H9 (cell line): ENCODE data around the gene SPATA19. TPM values are rescaled to one million over a fixed set of nuclear protein-coding genes. Genes with fewer than 3 reads are reported as not detected.
A peak's percentile ranks its signal among the peaks of the same experiment; 100 is the strongest.

Experiments used
- DNase-seq: peaks from one replicate; pipeline ENCODE4 v3.0.0-alpha.2; 2017
- H2AFZ ChIP-seq: one replicate; pipeline ENCODE4 v1.6.1; 2013; ENCODE audit warnings: mild to moderate bottlenecking, low read length, control low read depth, moderate library complexity
- H2AK5ac ChIP-seq: 2 replicates; pipeline ENCODE4 v1.6.1; 2013; ENCODE audit warnings: low read length, control low read depth, mixed read lengths; ENCODE audit not compliant: insufficient read length
- H2BK120ac ChIP-seq: one replicate; pipeline ENCODE4 v1.6.1; 2013; ENCODE audit warnings: low read depth, mild to moderate bottlenecking, low read length, control low read depth, inconsistent platforms; ENCODE audit not compliant: poor library complexity, severe bottlenecking
- H2BK12ac ChIP-seq: 2 replicates; pipeline ENCODE4 v1.6.1; 2013; ENCODE audit warnings: low read length, control low read depth, mixed read lengths, low read depth; ENCODE audit not compliant: insufficient read length
- H2BK15ac ChIP-seq: 2 replicates; pipeline ENCODE4 v1.6.1; 2013; ENCODE audit warnings: low read depth, low read length, control low read depth
- H2BK20ac ChIP-seq: one replicate; pipeline ENCODE4 v1.6.1; 2013; ENCODE audit warnings: low read depth, mild to moderate bottlenecking, low read length, control low read depth, inconsistent platforms; ENCODE audit not compliant: poor library complexity, severe bottlenecking
- H2BK5ac ChIP-seq: 2 replicates; pipeline ENCODE4 v1.6.1; 2013; ENCODE audit warnings: low read length, control low read depth, mixed read lengths; ENCODE audit not compliant: insufficient read length
- H3K14ac ChIP-seq: 2 replicates; pipeline ENCODE4 v1.6.1; 2013; ENCODE audit warnings: low read length, control low read depth; ENCODE audit not compliant: insufficient read depth
- H3K18ac ChIP-seq: 2 replicates; pipeline ENCODE4 v1.6.1; 2013; ENCODE audit warnings: low read depth, mild to moderate bottlenecking, mixed read lengths, low read length, control low read depth; ENCODE audit not compliant: insufficient read length
- H3K23ac ChIP-seq: 2 replicates; pipeline ENCODE4 v1.6.1; 2013; ENCODE audit warnings: low read length, control low read depth, mixed read lengths, low read depth; ENCODE audit not compliant: insufficient read length
- H3K23me2 ChIP-seq: 2 replicates; pipeline ENCODE4 v1.6.1; 2013; ENCODE audit warnings: low read depth, mild to moderate bottlenecking, mixed read lengths, low read length, control low read depth; ENCODE audit not compliant: insufficient read length, poor library complexity, severe bottlenecking
- H3K27ac ChIP-seq: 2 replicates; pipeline ENCODE4 v1.5.1; 2013; ENCODE audit warnings: low read length, control low read depth, mixed read lengths, low read depth; ENCODE audit not compliant: insufficient read length
- H3K27me3 ChIP-seq: 2 replicates; pipeline ENCODE4 v1.6.1; 2013; ENCODE audit warnings: low read length, control low read depth, inconsistent platforms; ENCODE audit not compliant: insufficient read depth
- H3K4ac ChIP-seq: 2 replicates; pipeline ENCODE4 v1.6.1; 2013; ENCODE audit warnings: low read depth, mild to moderate bottlenecking, control low read depth, inconsistent platforms, low read length, moderate library complexity
- H3K4me1 ChIP-seq: 2 replicates; pipeline ENCODE4 v1.6.1; 2013; ENCODE audit warnings: low read length, control low read depth, inconsistent platforms; ENCODE audit not compliant: insufficient read depth
- H3K4me2 ChIP-seq: 2 replicates; pipeline ENCODE4 v1.6.1; 2013; ENCODE audit warnings: low read length, control low read depth, mixed read lengths; ENCODE audit not compliant: insufficient read length, insufficient read depth
- H3K56ac ChIP-seq: 2 replicates; pipeline ENCODE4 v1.6.1; 2013; ENCODE audit warnings: low read depth, mild to moderate bottlenecking, mixed read lengths, low read length, control low read depth; ENCODE audit not compliant: insufficient read length
- H3K79me1 ChIP-seq: 2 replicates; pipeline ENCODE4 v1.6.1; 2013; ENCODE audit warnings: low read depth, mild to moderate bottlenecking, moderate library complexity, low read length, control low read depth, inconsistent platforms; ENCODE audit not compliant: insufficient read depth, poor library complexity, severe bottlenecking
- H3K79me2 ChIP-seq: 2 replicates; pipeline ENCODE4 v1.6.1; 2013; ENCODE audit warnings: low read length, control low read depth, inconsistent platforms; ENCODE audit not compliant: insufficient read depth
- H3K9ac ChIP-seq: 2 replicates; pipeline ENCODE4 v1.6.1; 2013; ENCODE audit warnings: low read length, control low read depth, mixed read lengths; ENCODE audit not compliant: insufficient read length; ENCODE audit errors: extremely low read depth
- H3K9me3 ChIP-seq: one replicate; pipeline ENCODE4 v1.6.1; 2013; ENCODE audit warnings: low read depth, low read length, inconsistent platforms; ENCODE audit not compliant: control insufficient read depth
- H3T11ph ChIP-seq: one replicate; pipeline ENCODE4 v1.6.1; 2013; ENCODE audit warnings: mild to moderate bottlenecking, low read length, control low read depth, inconsistent platforms
- H4K20me1 ChIP-seq: one replicate; pipeline ENCODE4 v1.6.1; 2013; ENCODE audit not compliant: control insufficient read depth, insufficient read length, insufficient read depth
- H4K5ac ChIP-seq: 2 replicates; pipeline ENCODE4 v1.6.1; 2013; ENCODE audit warnings: low read depth, mild to moderate bottlenecking, mixed read lengths, low read length, control low read depth; ENCODE audit not compliant: insufficient read length
- H4K8ac ChIP-seq: replicated peaks from 2 replicates; pipeline ENCODE4 v1.6.1; 2013; ENCODE audit warnings: low read length, control low read depth, mixed read lengths, low read depth; ENCODE audit not compliant: insufficient read length
- H4K91ac ChIP-seq: 2 replicates; pipeline ENCODE4 v1.6.1; 2013; ENCODE audit warnings: low read depth, mild to moderate bottlenecking, moderate library complexity, mixed read lengths, low read length, control low read depth; ENCODE audit not compliant: insufficient read length
- H3K27ac Mint-ChIP-seq, 3 experiments: 2 replicates in 2 of 3; 3 replicates in 1 of 3; pipeline ENCODE4 v1.8.0; 2020 to 2021; ENCODE audit warnings: mixed read lengths in 3 of 3, mild to moderate bottlenecking in 1 of 3, moderate library complexity in 1 of 3
- H3K27me3 Mint-ChIP-seq: 2 replicates; pipeline ENCODE4 v1.8.0; 2021; ENCODE audit warnings: low read depth, mild to moderate bottlenecking, moderate library complexity, mixed read lengths
- H3K36me3 Mint-ChIP-seq, 3 experiments: 2 replicates in 2 of 3; 3 replicates in 1 of 3; pipeline ENCODE4 v1.8.0; 2020 to 2021; ENCODE audit warnings: low read depth in 3 of 3, mixed read lengths in 3 of 3; ENCODE audit not compliant: insufficient read depth in 1 of 3
- H3K4me1 Mint-ChIP-seq, 2 experiments: 2 replicates each; pipeline ENCODE4 v1.8.0; 2020; ENCODE audit warnings: mixed read lengths in 2 of 2
- H3K4me3 Mint-ChIP-seq, 2 experiments: 2 replicates in 1 of 2; 3 replicates in 1 of 2; pipeline ENCODE4 v1.8.0; 2020 to 2021; ENCODE audit warnings: mild to moderate bottlenecking in 2 of 2, mixed read lengths in 2 of 2, moderate library complexity in 1 of 2
- H3K9me3 Mint-ChIP-seq, 2 experiments: 2 replicates in 1 of 2; 3 replicates in 1 of 2; pipeline ENCODE4 v1.8.0; 2020; ENCODE audit warnings: mild to moderate bottlenecking in 2 of 2, mixed read lengths in 2 of 2, moderate library complexity in 1 of 2
- CTCF ChIP-seq: fragments of 200-600 bp; sonication (generic); conservative IDR thresholded peaks from 3 replicates; pipeline ENCODE4 v1.8.0; 2021; ENCODE audit warnings: antibody characterized with exemption, mild to moderate bottlenecking
- WGBS: extraction: QIAGEN DNeasy Blood & Tissue Kit; methylation state at CpG from one replicate; pipeline ENCODE4 v1.1.7; 2013; ENCODE audit warnings: missing lambda C conversion rate, low lambda C conversion rate, mixed read lengths; ENCODE audit not compliant: insufficient read length; ENCODE audit errors: extremely low coverage; 5-methylcytosine and 5-hydroxymethylcytosine counted together
- total RNA-seq: library from RNA; stranded (reverse); gene quantifications from 2 replicates; pipeline ENCODE4 v1.2.1, GENCODE V29; 2021

Gene SPATA19
- total RNA-seq, 1 experiment from 2014 or later, result not detected

GRCh38 chr11:133801356-133801755, 44.0 kb downstream of the SPATA19 start:
- peak; percentile 5 for DNase-seq
- no peak overlapping the region for H2BK15ac ChIP-seq
- no peak overlapping the region for H4K91ac ChIP-seq
- Mint-ChIP-seq H3K4me3 (no peak overlapping the region), H3K27me3 (peaks cover 2% of the 10 kb centered on the region; the same call in 1 of the 2 replicates), H3K36me3 (no peaks in the 10 kb centered on the region), H3K4me1 (0 out of 4 replicates have a peak, but pooled peaks cover 0 to 2% of the 10 kb centered on the region in 2 experiments), H3K9me3 (no peaks in the 10 kb centered on the region; a peak in 2 of 5 replicates), H3K27ac (no peak overlapping the region)
- H2BK20ac ChIP-seq, result no peak overlapping the region
- H2BK120ac ChIP-seq, result no peak overlapping the region
- no peak overlapping the region for H3K18ac ChIP-seq
- H2BK12ac ChIP-seq, result no peak overlapping the region
- H3K27ac ChIP-seq, result no peak overlapping the region
- H3T11ph ChIP-seq, result no peak overlapping the region
- H3K14ac ChIP-seq, result no peak overlapping the region
- no peak overlapping the region for H2AK5ac ChIP-seq
- no peak overlapping the region for H2BK5ac ChIP-seq
- no peaks in the 10 kb centered on the region for H3K23me2 ChIP-seq
- no peak overlapping the region for H4K5ac ChIP-seq
- no peak overlapping the region for H2AFZ ChIP-seq
- H3K4me2 ChIP-seq, result no peak overlapping the region
- WGBS, result 100% methylated on average over 2 of the region's 4 CpGs
- H3K9me3 ChIP-seq, result no peaks in the 10 kb centered on the region
- no peak for TF ChIP-seq CTCF
- H3K23ac ChIP-seq, result no peak overlapping the region
- no peaks in the 10 kb centered on the region for H3K4me1 ChIP-seq
- H3K79me2 ChIP-seq, result no peaks in the 10 kb centered on the region
- no peak overlapping the region for H4K8ac ChIP-seq
- no peak overlapping the region for H3K56ac ChIP-seq
- H3K4ac ChIP-seq, result no peak overlapping the region
- H4K20me1 ChIP-seq, result no peaks in the 10 kb centered on the region
- H3K79me1 ChIP-seq, result no peaks in the 10 kb centered on the region
- no peak overlapping the region for H3K9ac ChIP-seq
- H3K27me3 ChIP-seq, result no peaks in the 10 kb centered on the region
